OCI-LY1 (cell line): ENCODE results near the gene PCSK7.

Experiments used
- EZH2 ChIP-seq: fragments of 200-600 bp; sonication (generic), shearing (Covaris generic); IDR thresholded peaks from 2 replicates; pipeline ENCODE4 v1.8.0; 2017; ENCODE audit warnings: borderline replicate concordance, mixed run types, mild to moderate bottlenecking, antibody characterized with exemption, low read length, moderate library complexity, mixed read lengths
- TF ChIP-seq, protein P1 (sequence below): fragments of 200-600 bp; sonication (generic), shearing (Covaris generic); IDR thresholded peaks from 2 replicates; pipeline ENCODE4 v1.5.1; 2017; ENCODE audit warnings: mild to moderate bottlenecking, antibody characterized with exemption, low read length, moderate library complexity, mixed read lengths

DNA sequence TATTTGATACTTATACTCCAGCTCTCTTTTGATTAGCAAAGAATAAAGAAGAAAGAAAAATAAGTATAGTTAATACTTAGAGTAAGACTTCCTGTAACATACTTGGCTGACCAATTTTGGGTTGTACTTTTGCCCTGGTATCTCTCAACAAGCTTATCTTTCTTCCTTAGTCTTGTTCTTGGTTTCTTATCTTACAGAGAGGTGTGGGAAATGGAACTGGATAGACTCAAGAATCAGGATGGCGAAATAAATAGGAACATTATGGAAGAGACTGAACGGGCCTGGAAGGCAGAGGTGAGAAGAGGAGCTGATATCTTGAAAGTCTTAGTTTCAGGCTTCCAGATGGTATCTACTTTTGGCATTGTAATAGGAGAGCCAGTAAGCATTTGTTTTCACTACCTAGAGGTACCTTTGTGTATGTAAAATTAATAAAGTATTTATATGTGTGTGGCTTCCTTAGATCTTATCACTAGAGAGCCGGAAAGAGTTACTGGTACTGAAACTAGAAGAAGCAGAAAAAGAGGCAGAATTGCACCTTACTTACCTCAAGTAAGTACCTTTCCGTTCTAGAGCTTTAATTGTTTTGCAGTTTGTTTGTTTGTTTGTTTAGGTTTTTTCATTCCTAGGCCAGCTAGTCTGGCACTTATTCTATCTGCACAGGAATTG lies 48.0 kb upstream of the PCSK7 start:
- no peak for TF ChIP-seq EZH2
- TF ChIP-seq, protein P1, sequence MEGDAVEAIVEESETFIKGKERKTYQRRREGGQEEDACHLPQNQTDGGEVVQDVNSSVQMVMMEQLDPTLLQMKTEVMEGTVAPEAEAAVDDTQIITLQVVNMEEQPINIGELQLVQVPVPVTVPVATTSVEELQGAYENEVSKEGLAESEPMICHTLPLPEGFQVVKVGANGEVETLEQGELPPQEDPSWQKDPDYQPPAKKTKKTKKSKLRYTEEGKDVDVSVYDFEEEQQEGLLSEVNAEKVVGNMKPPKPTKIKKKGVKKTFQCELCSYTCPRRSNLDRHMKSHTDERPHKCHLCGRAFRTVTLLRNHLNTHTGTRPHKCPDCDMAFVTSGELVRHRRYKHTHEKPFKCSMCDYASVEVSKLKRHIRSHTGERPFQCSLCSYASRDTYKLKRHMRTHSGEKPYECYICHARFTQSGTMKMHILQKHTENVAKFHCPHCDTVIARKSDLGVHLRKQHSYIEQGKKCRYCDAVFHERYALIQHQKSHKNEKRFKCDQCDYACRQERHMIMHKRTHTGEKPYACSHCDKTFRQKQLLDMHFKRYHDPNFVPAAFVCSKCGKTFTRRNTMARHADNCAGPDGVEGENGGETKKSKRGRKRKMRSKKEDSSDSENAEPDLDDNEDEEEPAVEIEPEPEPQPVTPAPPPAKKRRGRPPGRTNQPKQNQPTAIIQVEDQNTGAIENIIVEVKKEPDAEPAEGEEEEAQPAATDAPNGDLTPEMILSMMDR, result no peak
